ENCODE measurements around the gene PHLDB2.

PHLDB2 gene

DNA sequence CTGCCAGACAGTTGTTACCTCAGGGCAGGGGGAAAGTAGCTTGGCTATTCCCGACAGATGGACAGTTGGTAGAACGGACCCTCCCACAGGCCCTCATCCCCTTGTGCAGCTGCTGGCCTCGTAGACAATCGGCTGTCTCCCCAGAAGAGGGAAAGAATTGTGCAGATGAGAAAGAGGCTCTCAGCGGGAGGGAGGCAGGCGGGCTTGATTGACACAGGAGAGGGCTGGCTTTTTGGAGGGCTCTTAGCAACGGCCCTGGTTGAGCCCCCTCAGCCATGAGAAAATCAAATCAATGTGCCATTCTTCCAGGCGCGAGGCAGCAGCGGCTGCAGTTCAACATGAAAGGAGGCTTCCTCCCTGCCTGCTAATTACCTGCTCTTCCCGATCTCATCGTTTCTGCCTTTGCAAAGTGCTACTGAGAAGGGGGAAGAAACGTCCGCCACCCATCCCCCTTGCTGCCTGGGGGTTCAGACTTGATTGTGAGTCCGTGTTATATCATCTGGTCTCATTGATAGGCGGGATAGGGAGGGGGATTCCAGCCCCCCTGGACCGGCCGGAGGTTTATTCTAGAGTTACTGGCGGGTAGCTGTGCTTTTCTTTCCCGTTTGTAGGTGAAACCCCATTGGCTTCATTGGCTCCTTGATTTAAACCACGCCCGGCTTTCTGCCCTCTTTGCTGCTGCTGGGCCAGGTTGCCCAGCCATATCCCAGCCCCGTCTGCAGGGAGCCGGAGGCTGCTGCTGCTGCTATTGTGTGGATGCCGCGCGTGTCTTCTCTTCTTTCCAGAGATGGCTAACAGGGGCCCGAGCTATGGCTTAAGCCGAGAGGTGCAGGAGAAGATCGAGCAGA, 139.8 kb downstream of the PHLDB2 start, which contains the start of gene TAGLN3:
Gene TAGLN3 (plus strand): TSS at position 287 of the 848 bp plus-strand sequence. CDS start 501 bp downstream, at position 788.
- TF ChIP-seq NFRKB (IDR thresholded peaks at IDR 0.05) (no peak), FOXA1 (IDR thresholded peaks at IDR 0.05) (no peak), SUZ12 (IDR thresholded peaks at IDR 0.05) (no peak), ELF4 (IDR thresholded peaks at IDR 0.05) (no peak)
- TF ChIP-seq, protein P1, sequence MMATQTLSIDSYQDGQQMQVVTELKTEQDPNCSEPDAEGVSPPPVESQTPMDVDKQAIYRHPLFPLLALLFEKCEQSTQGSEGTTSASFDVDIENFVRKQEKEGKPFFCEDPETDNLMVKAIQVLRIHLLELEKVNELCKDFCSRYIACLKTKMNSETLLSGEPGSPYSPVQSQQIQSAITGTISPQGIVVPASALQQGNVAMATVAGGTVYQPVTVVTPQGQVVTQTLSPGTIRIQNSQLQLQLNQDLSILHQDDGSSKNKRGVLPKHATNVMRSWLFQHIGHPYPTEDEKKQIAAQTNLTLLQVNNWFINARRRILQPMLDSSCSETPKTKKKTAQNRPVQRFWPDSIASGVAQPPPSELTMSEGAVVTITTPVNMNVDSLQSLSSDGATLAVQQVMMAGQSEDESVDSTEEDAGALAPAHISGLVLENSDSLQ (IDR thresholded peaks at IDR 0.05) = peak; percentile 80
- ChIA-PET CTCF (interaction anchor here (1.6 kb wide), 1 partner anchor 10 kb away, joined by 4 read pairs; no protein-coding TSS in a partner anchor), POLR2A (no interaction called here)
- DNase-seq (ENCODE audit: extremely low spot score) = no peak

DNA sequence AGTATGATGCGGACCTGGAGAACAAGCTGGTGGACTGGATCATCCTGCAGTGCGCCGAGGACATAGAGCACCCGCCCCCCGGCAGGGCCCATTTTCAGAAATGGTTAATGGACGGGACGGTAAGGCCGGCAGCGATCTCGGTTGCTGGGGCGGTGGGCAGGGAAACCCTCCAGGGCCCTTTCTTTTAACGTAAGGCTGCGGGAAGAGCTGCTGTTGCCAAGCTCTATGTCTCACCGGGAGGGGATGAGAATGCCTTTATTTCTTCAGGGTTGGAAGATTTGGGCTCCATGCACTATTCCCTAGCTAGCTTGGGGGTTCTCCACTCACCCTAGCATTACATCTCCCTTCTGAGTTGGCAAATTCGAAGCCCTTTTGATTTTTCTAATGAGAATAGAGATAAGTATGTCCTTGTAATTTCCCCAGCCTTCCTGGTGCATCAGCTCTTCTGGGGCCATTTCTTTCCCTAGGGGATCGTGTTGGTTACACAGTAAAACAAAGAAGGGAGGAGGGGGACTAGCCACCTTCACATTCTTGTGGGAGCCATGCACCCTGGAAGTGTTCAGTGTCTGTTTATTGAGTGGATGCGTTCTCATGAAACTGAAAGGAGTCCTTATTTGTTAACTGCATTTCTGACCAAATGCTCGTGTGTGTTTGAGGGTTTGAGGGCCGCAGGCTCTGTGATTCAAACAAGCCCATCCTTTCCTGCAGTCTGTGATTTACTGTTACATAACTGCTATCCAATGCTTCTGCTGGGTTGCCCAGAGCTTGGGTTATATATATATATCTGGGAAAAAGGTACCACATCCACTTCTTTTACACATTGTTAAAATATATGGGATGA, 140.6 kb downstream of the PHLDB2 start:
- no peak for DNase-seq (ENCODE audit: extremely low spot score)
- ChIA-PET POLR2A (interaction anchor here (2.7 kb wide), 1 partner anchor 21 kb away, joined by 6 read pairs; the partner anchor contains the start of gene ABHD10), CTCF (interaction anchor here (0.6 to 1.1 kb wide), 2 partner anchors 13 to 44 kb away, joined by 3 read pairs; no protein-coding TSS in a partner anchor)
- TF ChIP-seq TARDBP (IDR thresholded peaks at IDR 0.05) (no peak), SP1 (IDR thresholded peaks at IDR 0.05) (no peak), LEF1 (IDR thresholded peaks at IDR 0.05; ENCODE audit: borderline replicate concordance) (no peak), L3MBTL2 (conservative IDR thresholded peaks at IDR 0.05) (no peak), FOXA1 (IDR thresholded peaks at IDR 0.05) (no peak)
- TF ChIP-seq, protein P1 (IDR thresholded peaks at IDR 0.05) = no peak

DNA sequence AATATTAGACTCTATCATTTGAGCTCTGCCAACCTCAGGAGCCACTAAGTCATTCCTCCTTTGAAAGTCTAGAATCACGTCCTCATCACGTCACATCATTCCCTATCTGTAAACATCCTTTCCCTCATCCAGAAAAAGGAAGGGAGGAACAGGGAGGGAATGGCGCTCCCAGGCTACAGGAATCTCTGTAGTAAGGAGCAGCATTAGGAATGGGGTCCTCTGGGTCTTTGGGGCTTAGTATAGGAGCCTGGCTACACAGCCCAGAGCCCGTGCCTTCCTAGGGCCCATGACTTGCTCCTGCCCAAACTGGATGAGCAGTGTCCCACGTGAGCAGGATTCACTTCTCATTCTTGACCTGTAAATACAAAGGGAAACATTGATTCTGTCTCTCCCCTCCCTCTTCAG, 141.3 kb downstream of the PHLDB2 start:
- ChIA-PET POLR2A (interaction anchor here (2.7 kb wide), 1 partner anchor 22 kb away, joined by 6 read pairs; the partner anchor contains the start of gene ABHD10), CTCF (interaction anchor here (0.6 to 1.2 kb wide), 4 partner anchors 11 to 43 kb away, joined by 3 to 5 read pairs (median 3); no protein-coding TSS in a partner anchor)
- TF ChIP-seq ELF4 (IDR thresholded peaks at IDR 0.05) = no peak
- no peak for DNase-seq (ENCODE audit: extremely low spot score)

DNA sequence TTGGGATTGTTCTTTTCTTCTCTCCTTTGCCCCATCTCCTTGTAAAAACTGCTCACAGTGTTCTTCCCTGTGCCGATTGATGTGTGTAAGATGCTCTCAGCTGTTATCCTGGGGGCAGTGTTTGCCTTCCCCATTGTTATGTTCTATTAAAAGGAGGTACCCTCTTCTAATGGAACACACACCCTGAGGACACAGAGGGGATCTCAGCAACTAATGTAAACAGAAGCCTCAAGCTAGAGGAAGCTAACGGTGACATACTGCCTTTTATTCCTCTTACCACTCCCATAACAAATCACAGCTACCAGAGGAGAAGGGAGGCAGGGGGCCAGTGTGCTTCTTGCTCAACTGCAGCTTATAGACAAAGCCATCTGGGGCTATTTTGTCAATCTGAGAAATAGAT, 141.9 kb downstream of the PHLDB2 start:
- TF ChIP-seq LEF1 (IDR thresholded peaks at IDR 0.05; ENCODE audit: borderline replicate concordance) (no peak), SUZ12 (IDR thresholded peaks at IDR 0.05) (no peak), FOXK2 (IDR thresholded peaks at IDR 0.05) (no peak), SP1 (IDR thresholded peaks at IDR 0.05) (no peak), FOXA1 (IDR thresholded peaks at IDR 0.05) (no peak), FOXM1 (IDR thresholded peaks at IDR 0.05; ENCODE audit: borderline replicate concordance) (no peak), CTBP1 (IDR thresholded peaks at IDR 0.05; ENCODE audit: borderline replicate concordance) (no peak), ELF4 (IDR thresholded peaks at IDR 0.05) (no peak), ZNF384 (IDR thresholded peaks at IDR 0.05) (no peak), BHLHE40 (IDR thresholded peaks at IDR 0.05; ENCODE audit: borderline replicate concordance) (no peak), NFRKB (IDR thresholded peaks at IDR 0.05) (no peak), HDGF (IDR thresholded peaks at IDR 0.05; ENCODE audit: borderline replicate concordance) (no peak)
- TF ChIP-seq, protein P1 (IDR thresholded peaks at IDR 0.05) = no peak
- ChIA-PET CTCF (interaction anchor here (0.7 to 1.7 kb wide), 3 partner anchors 12 to 33 kb away, joined by 3 to 7 read pairs (median 5); no protein-coding TSS in a partner anchor), POLR2A (interaction anchor here (2.7 kb wide), 1 partner anchor 22 kb away, joined by 6 read pairs; the partner anchor contains the start of gene ABHD10)
- no peak for DNase-seq (ENCODE audit: extremely low spot score)

DNA sequence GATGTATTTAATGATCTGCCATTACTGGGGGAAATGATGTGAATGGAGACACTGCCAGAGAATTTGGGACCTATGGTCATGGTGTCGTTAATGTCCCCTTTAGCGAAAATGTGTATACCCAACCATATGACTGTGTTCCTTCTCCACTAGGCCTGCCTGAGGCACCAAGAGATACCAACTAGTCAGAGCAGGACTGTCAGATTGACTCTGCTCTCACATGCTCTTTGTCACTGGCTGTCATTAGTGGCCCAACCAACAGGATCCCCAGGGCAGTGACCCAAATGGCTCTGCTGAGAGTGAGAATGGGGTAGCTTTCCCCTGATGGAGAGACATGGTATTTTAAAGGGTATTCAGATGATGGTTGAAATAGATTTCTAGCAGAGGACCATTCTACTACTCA, 142.5 kb downstream of the PHLDB2 start:
- ChIA-PET POLR2A (interaction anchor here (2.7 kb wide), 1 partner anchor 23 kb away, joined by 6 read pairs; the partner anchor contains the start of gene ABHD10), CTCF (interaction anchor here (0.7 to 1.7 kb wide), 3 partner anchors 12 to 39 kb away, joined by 3 to 7 read pairs (median 3); no protein-coding TSS in a partner anchor)
- TF ChIP-seq FOXA1 (IDR thresholded peaks at IDR 0.05) = no peak
- no peak for TF ChIP-seq NFRKB (IDR thresholded peaks at IDR 0.05)
- no peak for TF ChIP-seq FOXK2 (IDR thresholded peaks at IDR 0.05)
- TF ChIP-seq BHLHE40 (IDR thresholded peaks at IDR 0.05; ENCODE audit: borderline replicate concordance) = no peak
- TF ChIP-seq ELF4 (IDR thresholded peaks at IDR 0.05) = no peak
- TF ChIP-seq CTBP1 (IDR thresholded peaks at IDR 0.05; ENCODE audit: borderline replicate concordance) = no peak
- no peak for TF ChIP-seq ZNF384 (IDR thresholded peaks at IDR 0.05)
- TF ChIP-seq TARDBP (IDR thresholded peaks at IDR 0.05) = no peak
- TF ChIP-seq HDGF (IDR thresholded peaks at IDR 0.05; ENCODE audit: borderline replicate concordance) = no peak
- DNase-seq (ENCODE audit: extremely low spot score) = no peak

Data from HEK293T (cell line).